Cardiac muscle cell (in vitro differentiated cells and primary cell): ENCODE data around the gene SCGN. TPM values are rescaled to one million over a fixed set of nuclear protein-coding genes. Genes with fewer than 3 reads are reported as not detected.

Experiments used
- DNase-seq, 2 donors: peaks; one replicate each; pipeline versions ENCODE4 v3.0.0 to v3.0.0-alpha.2; 2010 to 2017; ENCODE audit warnings: low read depth in 1 of 2, low spot score in 1 of 2
- H3K27ac ChIP-seq: fragments of 200-600 bp; sonication (generic); 2 replicates; pipeline ENCODE4 v1.5.1; 2016
- H3K27me3 ChIP-seq: fragments of 200-600 bp; sonication (generic); 2 replicates; pipeline ENCODE4 v1.6.0; 2016; ENCODE audit warnings: control low read depth
- H3K36me3 ChIP-seq: fragments of 200-600 bp; sonication (generic); 2 replicates; pipeline ENCODE4 v1.5.1; 2016; ENCODE audit warnings: control low read depth
- H3K4me1 ChIP-seq: fragments of 200-600 bp; sonication (generic); 2 replicates; pipeline ENCODE4 v1.8.1; 2017; ENCODE audit warnings: low read depth, mild to moderate bottlenecking, mixed run types
- H3K4me3 ChIP-seq: fragments of 200-600 bp; sonication (generic); 2 replicates; pipeline ENCODE4 v1.5.1; 2016; ENCODE audit warnings: mild to moderate bottlenecking
- H3K9me3 ChIP-seq: fragments of 200-600 bp; sonication (generic); 2 replicates; pipeline ENCODE4 v1.5.1; 2017; ENCODE audit warnings: low read depth, mild to moderate bottlenecking, control low read depth
- CTCF ChIP-seq: IDR thresholded peaks from 2 replicates; pipeline ENCODE4 v1.5.1; 2012; ENCODE audit warnings: low read depth, mild to moderate bottlenecking, low read length
- polyA plus RNA-seq: library from polyadenylated mRNA; unstranded; fragments of >200 nt; fragmentation: Nextera tagmentation; extraction: Ambion mirVana; gene quantifications from 2 replicates; pipeline ENCODE4 v1.2.1, GENCODE V29; 2016
- total RNA-seq: library from RNA; depleted of rRNA; stranded (reverse); fragments of >200 nt; gene quantifications from 2 replicates; pipeline ENCODE4 v1.2.3, GENCODE V29; 2016

SCGN gene
- 0.14 TPM in 1 of 2 replicates, not detected in the other for total RNA-seq
- not detected in 2 replicates for polyA plus RNA-seq

- Histone ChIP-seq H3K27me3 (peaks cover 74% of the 10 kb centered on the region), H3K9me3 (no peaks in the 10 kb centered on the region), H3K36me3 (no peaks in the 10 kb centered on the region), H3K27ac (no peak within 1 kb of the TSS), H3K4me3 (peak within 1 kb of the TSS; percentile 11), H3K4me1 (no peaks in the 10 kb centered on the region)
- TF ChIP-seq CTCF = no peak
- peak; percentile 77 to 91 for DNase-seq
These were observed at the start of gene SCGN for GRCh38 chr6:25652007-25652515. Gene SCGN (plus strand): TSS chr6:25652215. CDS start chr6:25652404, 189 bp downstream.

- Histone ChIP-seq H3K4me3 (no peak overlapping the region), H3K4me1 (no peaks in the 10 kb centered on the region), H3K36me3 (peaks cover 21% of the 10 kb centered on the region), H3K27me3 (no peaks in the 10 kb centered on the region), H3K9me3 (no peaks in the 10 kb centered on the region), H3K27ac (no peak overlapping the region)
- DNase-seq = no peak
- no peak for TF ChIP-seq CTCF
These were observed 49.4 kb upstream of the SCGN start for GRCh38 chr6:25602674-25602982.

GRCh38 chr6:25603251-25603650 is 48.8 kb upstream of the SCGN start:
- DNase-seq = no peak
- Histone ChIP-seq H3K27ac (no peak overlapping the region), H3K9me3 (no peaks in the 10 kb centered on the region), H3K36me3 (peaks cover 21% of the 10 kb centered on the region), H3K4me1 (no peaks in the 10 kb centered on the region), H3K27me3 (no peaks in the 10 kb centered on the region), H3K4me3 (no peak overlapping the region)
- no peak for TF ChIP-seq CTCF

GRCh38 chr6:25606151-25606550 is 45.9 kb upstream of the SCGN start:
- H3K9me3 ChIP-seq = no peaks in the 10 kb centered on the region
- no peak for TF ChIP-seq CTCF
- no peak overlapping the region for H3K4me3 ChIP-seq
- no peaks in the 10 kb centered on the region for H3K4me1 ChIP-seq
- no peak for DNase-seq
- H3K27ac ChIP-seq = no peak overlapping the region
- no peaks in the 10 kb centered on the region for H3K27me3 ChIP-seq
- H3K36me3 ChIP-seq = peaks cover 32% of the 10 kb centered on the region

GRCh38 chr6:25608558-25609174 is 43.3 kb upstream of the SCGN start:
- Histone ChIP-seq H3K36me3 (peaks cover 44% of the 10 kb centered on the region), H3K9me3 (no peaks in the 10 kb centered on the region), H3K27me3 (no peaks in the 10 kb centered on the region), H3K27ac (no peak overlapping the region), H3K4me1 (no peaks in the 10 kb centered on the region), H3K4me3 (no peak overlapping the region)
- DNase-seq = no peak
- TF ChIP-seq CTCF = no peak

GRCh38 chr6:25612666-25613065 is 39.3 kb upstream of the SCGN start:
- H3K27me3 ChIP-seq = no peaks in the 10 kb centered on the region
- H3K27ac ChIP-seq = no peak overlapping the region
- H3K4me3 ChIP-seq = no peak overlapping the region
- no peaks in the 10 kb centered on the region for H3K4me1 ChIP-seq
- TF ChIP-seq CTCF = no peak
- H3K36me3 ChIP-seq = peaks cover 42% of the 10 kb centered on the region
- no peak for DNase-seq
- H3K9me3 ChIP-seq = no peaks in the 10 kb centered on the region
